ENCODE results near the gene TMEM52B.
"Not testable (repeated sequence)": the region's sequence is repeated elsewhere in the genome, so short reads cannot be mapped to it uniquely, and the experiment has no call there.

Gene TMEM52B

DNA sequence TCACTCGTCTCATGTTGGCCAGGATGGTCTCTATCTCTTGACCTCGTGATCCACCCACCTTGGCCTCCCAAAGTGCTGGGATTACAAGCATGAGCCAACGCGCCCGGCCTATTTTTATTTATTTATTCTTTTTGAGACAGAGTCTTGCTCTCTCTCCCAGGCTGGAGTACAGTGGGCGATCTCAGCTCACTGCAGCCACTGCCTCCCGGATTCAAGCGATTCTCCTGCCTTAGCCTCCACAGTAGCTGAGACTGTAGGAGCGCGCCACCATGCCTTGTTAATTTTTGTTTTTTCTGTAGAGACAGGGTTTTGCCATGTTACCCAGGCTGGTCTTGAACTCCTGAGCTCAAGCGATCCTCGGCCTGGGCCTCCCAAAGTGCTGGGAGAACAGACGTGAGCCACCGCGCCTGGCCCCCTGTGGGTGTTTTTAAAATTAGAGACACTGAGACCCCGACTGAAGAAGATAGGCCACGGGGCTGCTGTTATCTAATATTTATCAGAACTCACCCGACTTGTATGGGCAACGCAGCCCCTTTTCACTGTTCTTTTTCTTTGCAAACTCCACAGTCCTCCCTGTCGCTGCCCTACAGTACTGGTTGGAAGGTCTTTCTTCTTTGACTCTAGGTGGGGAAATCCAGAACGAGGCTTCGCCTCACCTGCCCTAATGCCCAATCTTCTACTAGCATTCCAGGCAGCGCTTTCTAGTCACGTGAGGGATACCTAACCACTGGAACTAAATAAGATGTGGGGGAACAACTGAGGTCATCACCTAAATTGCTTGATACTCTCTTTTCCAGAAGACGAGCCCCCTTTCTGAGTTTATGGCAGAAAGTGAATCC lies 32.5 kb downstream of the TMEM52B start:
- H3K9me3 Mint-ChIP-seq = no peaks in the 10 kb centered on the region
- peaks cover 29% of the 10 kb centered on the region for H3K4me1 Mint-ChIP-seq (ENCODE audit: low read depth)
- H3K4me3 Mint-ChIP-seq = no peak overlapping the region
- H3K36me3 Mint-ChIP-seq (ENCODE audit: low read depth) = no peaks in the 10 kb centered on the region
- no peak for DNase-seq (ENCODE audit: low spot score)
- peak overlapping the region; percentile 41 for H3K27ac Mint-ChIP-seq
- H3K27me3 Mint-ChIP-seq (ENCODE audit: low read depth) = peaks cover 23% of the 10 kb centered on the region

DNA sequence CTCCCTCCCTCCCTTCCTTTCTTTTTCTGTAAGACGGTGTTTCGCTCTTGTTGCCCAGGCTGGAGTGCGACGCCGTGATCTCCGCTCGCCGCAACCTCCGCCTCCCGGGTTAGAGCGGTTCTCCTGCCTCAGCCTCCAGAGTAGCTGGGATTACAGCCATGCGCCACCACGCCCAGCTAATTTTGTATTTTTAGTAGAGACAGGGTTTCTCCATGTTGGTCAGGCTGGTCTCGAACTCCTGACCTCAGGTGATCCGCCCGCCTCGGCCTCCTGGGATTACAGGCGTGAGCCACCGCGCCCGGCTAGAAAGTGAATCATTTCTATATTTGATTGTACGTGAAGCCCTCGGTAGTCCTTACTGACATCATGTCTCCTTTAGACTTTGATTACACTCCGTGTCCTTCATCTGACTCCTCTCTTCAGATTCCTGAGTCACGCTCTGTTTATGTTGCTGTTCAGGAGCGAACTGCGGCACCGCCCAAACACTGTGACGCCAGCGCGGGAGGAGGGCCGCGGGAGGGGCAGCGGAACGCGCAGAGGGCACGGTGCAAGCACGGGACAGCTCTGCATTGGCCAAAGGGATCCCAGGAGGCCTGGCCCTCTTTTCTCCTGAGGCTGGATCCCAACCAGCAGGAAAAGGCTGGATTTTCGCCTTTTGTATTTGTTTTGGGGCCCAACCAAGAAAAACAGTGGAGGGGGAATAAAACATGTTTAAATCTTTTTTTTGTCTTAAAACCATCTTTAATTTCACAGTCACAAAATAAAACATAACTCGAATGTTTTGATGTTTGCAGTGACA lies 33.3 kb downstream of the TMEM52B start:
- Mint-ChIP-seq H3K4me1 (ENCODE audit: low read depth) (peaks cover 29% of the 10 kb centered on the region), H3K4me3 (peak overlapping the region; percentile 94), H3K27ac (peak overlapping the region; percentile 95), H3K9me3 (no peaks in the 10 kb centered on the region), H3K36me3 (ENCODE audit: low read depth) (no peaks in the 10 kb centered on the region), H3K27me3 (ENCODE audit: low read depth) (peaks cover 19% of the 10 kb centered on the region)
- peak; percentile 85 for DNase-seq (ENCODE audit: low spot score)

DNA sequence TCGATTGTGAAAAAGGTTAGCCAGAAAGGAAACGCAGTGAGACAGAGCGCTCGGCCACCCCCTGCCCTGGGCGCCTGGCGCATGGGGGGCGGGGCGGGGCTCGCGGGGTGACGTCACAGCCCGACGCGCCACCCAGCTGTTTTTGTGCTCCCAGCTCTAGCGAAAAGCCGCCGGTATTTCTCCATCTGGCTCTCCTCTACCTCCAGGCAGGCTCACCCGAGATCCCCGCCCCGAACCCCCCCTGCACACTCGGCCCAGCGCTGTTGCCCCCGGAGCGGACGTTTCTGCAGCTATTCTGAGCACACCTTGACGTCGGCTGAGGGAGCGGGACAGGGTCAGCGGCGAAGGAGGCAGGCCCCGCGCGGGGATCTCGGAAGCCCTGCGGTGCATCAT lies 33.9 kb downstream of the TMEM52B start, which contains the start of gene GABARAPL1:
GABARAPL1 (plus strand) TSS at position 139 of the 393 bp plus-strand sequence; CDS start at position 392, 253 bp downstream.
- Mint-ChIP-seq H3K36me3 (ENCODE audit: low read depth) (no peaks in the 10 kb centered on the region), H3K27me3 (ENCODE audit: low read depth) (peaks cover 18% of the 10 kb centered on the region), H3K4me1 (ENCODE audit: low read depth) (peaks cover 29% of the 10 kb centered on the region), H3K4me3 (peak within 1 kb of the TSS; percentile 94), H3K27ac (peak within 1 kb of the TSS; percentile 95), H3K9me3 (no peaks in the 10 kb centered on the region)
- peak; percentile 65 for DNase-seq (ENCODE audit: low spot score)

DNA sequence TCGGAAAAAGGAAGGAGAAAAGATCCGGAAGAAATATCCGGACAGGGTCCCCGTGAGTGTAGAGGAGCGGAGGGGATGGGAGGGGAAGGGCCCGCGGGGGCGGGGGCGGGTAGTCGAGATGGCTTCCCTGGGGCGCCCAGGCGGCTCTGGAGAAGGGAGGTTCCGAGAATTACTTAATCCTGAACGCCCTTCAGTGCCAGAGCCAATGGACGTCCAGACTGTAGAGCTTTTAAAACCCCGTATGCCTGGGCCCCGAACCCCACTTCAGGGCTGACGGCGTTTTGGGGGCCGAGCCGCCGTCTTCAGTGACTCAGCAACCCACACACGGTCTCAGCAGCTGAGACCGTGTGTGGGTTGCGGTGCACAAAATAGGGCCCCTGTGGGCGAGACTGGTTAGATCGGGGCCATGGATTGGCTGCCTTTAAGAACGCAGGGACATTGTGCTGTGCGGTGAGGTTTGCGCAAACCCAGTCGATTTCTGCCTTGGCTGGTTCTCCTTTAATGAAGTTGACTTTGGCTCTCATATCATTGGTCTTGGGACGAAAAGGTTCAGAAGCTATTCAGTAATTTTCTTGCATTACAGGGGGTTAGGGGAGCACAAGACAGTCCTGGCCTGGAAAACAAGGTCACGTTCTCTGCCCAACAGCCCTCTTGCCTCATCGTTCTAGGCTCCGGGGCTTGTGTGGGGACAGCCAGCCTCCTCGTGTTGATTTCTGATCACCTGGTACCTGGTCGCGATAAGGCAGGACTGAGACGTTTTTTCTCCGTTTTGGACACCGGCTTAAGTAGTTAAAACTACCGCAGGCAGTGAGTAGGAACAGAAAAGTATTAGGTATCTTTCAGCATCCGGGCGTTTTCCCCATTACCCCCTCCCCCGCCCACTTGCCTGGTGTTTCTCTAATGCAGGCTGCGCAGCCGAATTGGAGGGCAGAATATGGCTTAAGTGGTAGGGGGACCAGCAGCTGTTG lies 34.6 kb downstream of the TMEM52B start:
- peaks cover 13% of the 10 kb centered on the region for H3K27me3 Mint-ChIP-seq (ENCODE audit: low read depth)
- peak overlapping the region; percentile 93 for H3K27ac Mint-ChIP-seq
- peaks cover 31% of the 10 kb centered on the region for H3K4me1 Mint-ChIP-seq (ENCODE audit: low read depth)
- H3K36me3 Mint-ChIP-seq (ENCODE audit: low read depth) = peaks cover 3% of the 10 kb centered on the region
- no peaks in the 10 kb centered on the region for H3K9me3 Mint-ChIP-seq
- peak; percentile 83 for DNase-seq (ENCODE audit: low spot score)
- peak overlapping the region; percentile 94 for H3K4me3 Mint-ChIP-seq

DNA sequence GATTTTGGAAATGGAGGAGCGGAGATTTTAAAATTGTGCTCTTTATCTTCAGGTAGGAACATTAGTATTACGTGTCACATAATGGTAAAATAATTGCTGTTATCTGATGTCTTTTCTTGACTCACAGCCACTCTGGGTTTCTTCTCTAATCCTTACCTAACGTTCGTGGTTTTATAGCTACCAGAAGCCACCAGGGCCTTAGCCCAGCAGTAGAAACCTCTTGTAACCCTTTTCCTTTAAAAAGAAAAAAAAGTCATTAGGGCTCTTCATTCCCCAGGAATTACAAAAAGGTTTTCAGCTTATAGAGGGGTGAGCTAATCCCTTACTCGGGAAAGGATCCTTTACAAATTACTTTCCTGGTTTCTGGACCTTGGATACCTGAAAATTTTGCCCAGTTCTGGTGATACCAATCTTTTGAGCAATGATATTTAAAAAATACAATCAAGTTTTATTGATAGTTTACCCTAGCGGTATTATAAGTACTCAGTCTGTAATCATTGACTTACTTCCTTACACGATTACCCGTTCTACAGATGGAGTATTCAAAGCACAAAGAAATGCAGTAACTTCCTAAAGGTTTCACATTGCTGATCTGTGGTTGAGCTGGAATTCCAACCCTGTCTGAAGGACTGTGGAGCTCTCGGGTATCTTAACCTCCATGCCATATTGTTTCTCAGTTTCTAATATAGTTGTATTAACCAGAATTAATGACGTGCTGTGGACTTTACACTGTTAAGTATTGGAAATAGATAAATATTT lies 35.5 kb downstream of the TMEM52B start:
- peaks cover 3% of the 10 kb centered on the region for H3K36me3 Mint-ChIP-seq (ENCODE audit: low read depth)
- no peak for DNase-seq (ENCODE audit: low spot score)
- H3K9me3 Mint-ChIP-seq = no peaks in the 10 kb centered on the region
- peaks cover 31% of the 10 kb centered on the region for H3K4me1 Mint-ChIP-seq (ENCODE audit: low read depth)
- H3K4me3 Mint-ChIP-seq = peak overlapping the region; percentile 94
- peaks cover 11% of the 10 kb centered on the region for H3K27me3 Mint-ChIP-seq (ENCODE audit: low read depth)
- peak overlapping the region; percentile 92 for H3K27ac Mint-ChIP-seq

DNA sequence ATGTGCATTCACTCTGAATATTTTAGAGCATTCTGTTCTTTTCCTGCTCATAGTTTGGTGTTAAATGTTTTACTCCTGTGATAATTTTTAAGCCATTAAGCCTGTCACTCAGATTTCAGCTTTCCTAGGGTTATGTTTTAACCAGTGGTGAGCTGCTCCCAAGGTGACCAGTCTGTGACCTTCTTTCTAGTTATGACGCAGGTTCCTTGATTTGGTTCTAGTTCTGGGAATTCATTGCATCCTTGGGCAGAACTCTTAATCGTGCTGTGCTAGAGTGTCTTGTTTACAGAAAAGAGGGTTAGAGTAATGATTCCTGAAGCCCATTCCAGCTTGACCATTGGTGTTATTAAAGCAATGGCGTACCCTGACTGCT lies 36.0 kb downstream of the TMEM52B start:
- H3K27ac Mint-ChIP-seq = no peak overlapping the region
- no peaks in the 10 kb centered on the region for H3K9me3 Mint-ChIP-seq
- DNase-seq (ENCODE audit: low spot score) = no peak
- peaks cover 31% of the 10 kb centered on the region for H3K4me1 Mint-ChIP-seq (ENCODE audit: low read depth)
- H3K4me3 Mint-ChIP-seq = peak overlapping the region; percentile 94
- H3K36me3 Mint-ChIP-seq (ENCODE audit: low read depth) = peaks cover 3% of the 10 kb centered on the region
- H3K27me3 Mint-ChIP-seq (ENCODE audit: low read depth) = peaks cover 11% of the 10 kb centered on the region

DNA sequence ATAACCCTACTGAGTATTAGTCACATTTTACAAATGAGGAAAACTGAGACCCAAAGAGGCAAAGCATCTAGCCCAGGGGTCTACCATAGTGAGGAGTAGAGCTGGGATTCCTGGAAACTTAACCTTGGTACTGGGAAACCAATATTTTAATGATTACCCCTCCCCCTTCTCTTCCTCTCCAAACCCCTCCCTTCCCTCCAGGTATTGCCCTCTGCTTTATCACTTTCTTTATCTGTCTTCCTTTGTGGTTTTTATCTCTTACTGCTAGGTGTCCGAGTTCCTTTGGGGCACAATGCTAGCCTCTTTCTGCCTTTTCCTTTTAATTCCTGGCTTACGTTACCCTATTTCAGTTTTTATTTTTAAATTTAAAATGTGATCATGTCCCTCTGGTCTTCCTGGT lies 36.6 kb downstream of the TMEM52B start:
- DNase-seq (ENCODE audit: low spot score) = no peak
- H3K27me3 Mint-ChIP-seq (ENCODE audit: low read depth) = peaks cover 11% of the 10 kb centered on the region
- H3K4me1 Mint-ChIP-seq (ENCODE audit: low read depth) = peaks cover 31% of the 10 kb centered on the region
- peaks cover 5% of the 10 kb centered on the region for H3K36me3 Mint-ChIP-seq (ENCODE audit: low read depth)
- H3K4me3 Mint-ChIP-seq = peak overlapping the region; percentile 94
- H3K9me3 Mint-ChIP-seq = no peaks in the 10 kb centered on the region
- no peak overlapping the region for H3K27ac Mint-ChIP-seq

DNA sequence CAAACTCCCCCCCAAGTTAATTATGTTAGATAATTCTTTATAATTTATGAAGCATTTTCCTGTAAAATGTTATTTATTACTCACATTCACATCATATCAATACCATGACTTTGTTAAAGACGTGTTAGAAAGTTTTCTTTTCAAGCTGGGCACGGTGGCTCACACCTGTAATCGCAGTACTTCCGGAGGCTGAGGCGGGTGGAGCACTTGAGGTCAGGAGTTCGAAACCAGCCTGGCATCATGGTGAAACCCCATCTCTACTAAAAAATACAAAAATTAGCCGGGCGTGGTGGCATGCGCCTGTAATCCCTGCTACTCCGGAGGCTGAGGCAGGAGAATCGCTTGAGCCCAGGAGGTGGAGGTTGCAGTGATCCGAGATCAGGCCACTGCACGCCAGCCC lies 37.1 kb downstream of the TMEM52B start:
- H3K36me3 Mint-ChIP-seq (ENCODE audit: low read depth); H3K27ac Mint-ChIP-seq; DNase-seq (ENCODE audit: low spot score); H3K4me3 Mint-ChIP-seq; H3K9me3 Mint-ChIP-seq: not testable (repeated sequence)
- peaks cover 31% of the 10 kb centered on the region for H3K4me1 Mint-ChIP-seq (ENCODE audit: low read depth)
- H3K27me3 Mint-ChIP-seq (ENCODE audit: low read depth) = peaks cover 11% of the 10 kb centered on the region

DNA sequence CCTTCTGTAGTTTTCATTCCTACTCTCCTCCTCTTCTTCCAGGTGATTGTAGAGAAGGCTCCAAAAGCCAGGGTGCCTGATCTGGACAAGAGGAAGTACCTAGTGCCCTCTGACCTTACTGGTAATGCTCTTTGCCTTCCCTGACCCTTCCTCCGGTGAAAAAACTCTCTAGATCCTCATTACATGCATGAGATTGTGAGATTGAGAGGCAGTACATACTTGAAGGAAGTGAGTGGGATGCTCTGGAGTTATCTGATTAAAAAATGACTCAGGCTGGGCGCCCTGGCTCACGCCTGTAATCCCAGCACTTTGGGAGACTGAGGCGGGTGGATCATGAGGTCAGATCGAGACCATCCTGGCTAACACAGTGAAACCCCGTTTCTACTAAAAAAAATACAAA lies 39.2 kb downstream of the TMEM52B start:
- Mint-ChIP-seq H3K4me3 (no peak overlapping the region), H3K27ac (no peak overlapping the region), H3K9me3 (no peaks in the 10 kb centered on the region), H3K36me3 (ENCODE audit: low read depth) (peaks cover 14% of the 10 kb centered on the region), H3K4me1 (ENCODE audit: low read depth) (peaks cover 25% of the 10 kb centered on the region), H3K27me3 (ENCODE audit: low read depth) (peaks cover 11% of the 10 kb centered on the region)
- DNase-seq (ENCODE audit: low spot score) = no peak

DNA sequence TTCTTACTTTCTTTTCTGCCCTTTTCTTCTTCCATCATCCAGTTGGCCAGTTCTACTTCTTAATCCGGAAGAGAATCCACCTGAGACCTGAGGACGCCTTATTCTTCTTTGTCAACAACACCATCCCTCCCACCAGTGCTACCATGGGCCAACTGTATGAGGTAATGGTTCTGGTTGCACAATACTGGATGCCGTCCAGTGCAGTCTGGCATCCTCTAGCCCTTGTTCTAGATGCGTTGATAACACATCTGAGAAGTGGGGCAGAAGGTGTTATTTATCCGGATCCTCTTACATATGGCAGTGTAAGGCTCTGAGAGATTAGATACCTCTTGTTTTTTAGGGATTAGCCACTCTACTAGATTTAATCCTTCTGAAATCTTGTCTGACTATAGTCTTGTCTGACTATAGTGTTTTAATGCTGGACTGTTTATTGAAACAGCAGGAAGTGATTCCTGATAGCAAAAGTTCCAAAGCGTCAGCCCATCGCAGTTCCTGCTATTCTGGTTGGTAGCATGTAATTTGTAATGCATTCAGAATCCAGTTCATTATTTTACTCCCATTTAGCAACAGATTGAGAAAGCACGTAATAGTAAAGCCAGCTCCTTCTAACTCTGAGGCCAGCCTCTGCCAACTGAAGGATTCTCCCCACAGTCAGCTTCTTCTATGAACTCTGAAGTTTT lies 41.7 kb downstream of the TMEM52B start:
- DNase-seq (ENCODE audit: low spot score) = no peak
- peaks cover 16% of the 10 kb centered on the region for H3K36me3 Mint-ChIP-seq (ENCODE audit: low read depth)
- H3K4me3 Mint-ChIP-seq = no peak overlapping the region
- H3K27ac Mint-ChIP-seq = no peak overlapping the region
- H3K4me1 Mint-ChIP-seq (ENCODE audit: low read depth) = peaks cover 5% of the 10 kb centered on the region
- peaks cover 1% of the 10 kb centered on the region for H3K27me3 Mint-ChIP-seq (ENCODE audit: low read depth)
- H3K9me3 Mint-ChIP-seq = no peaks in the 10 kb centered on the region

DNA sequence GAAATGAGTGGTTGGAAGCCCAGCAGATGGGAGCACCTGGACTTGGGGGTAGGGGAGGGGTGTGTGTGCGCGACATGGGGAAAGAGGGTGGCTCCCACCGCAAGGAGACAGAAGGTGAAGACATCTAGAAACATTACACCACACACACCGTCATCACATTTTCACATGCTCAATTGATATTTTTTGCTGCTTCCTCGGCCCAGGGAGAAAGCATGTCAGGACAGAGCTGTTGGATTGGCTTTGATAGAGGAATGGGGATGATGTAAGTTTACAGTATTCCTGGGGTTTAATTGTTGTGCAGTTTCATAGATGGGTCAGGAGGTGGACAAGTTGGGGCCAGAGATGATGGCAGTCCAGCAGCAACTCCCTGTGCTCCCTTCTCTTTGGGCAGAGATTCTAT lies 43.0 kb downstream of the TMEM52B start:
- H3K4me3 Mint-ChIP-seq = no peak overlapping the region
- H3K27me3 Mint-ChIP-seq (ENCODE audit: low read depth) = peaks cover 2% of the 10 kb centered on the region
- H3K9me3 Mint-ChIP-seq = no peaks in the 10 kb centered on the region
- H3K4me1 Mint-ChIP-seq (ENCODE audit: low read depth) = peaks cover 4% of the 10 kb centered on the region
- H3K36me3 Mint-ChIP-seq (ENCODE audit: low read depth) = peaks cover 16% of the 10 kb centered on the region
- no peak for DNase-seq (ENCODE audit: low spot score)
- no peak overlapping the region for H3K27ac Mint-ChIP-seq

DNA sequence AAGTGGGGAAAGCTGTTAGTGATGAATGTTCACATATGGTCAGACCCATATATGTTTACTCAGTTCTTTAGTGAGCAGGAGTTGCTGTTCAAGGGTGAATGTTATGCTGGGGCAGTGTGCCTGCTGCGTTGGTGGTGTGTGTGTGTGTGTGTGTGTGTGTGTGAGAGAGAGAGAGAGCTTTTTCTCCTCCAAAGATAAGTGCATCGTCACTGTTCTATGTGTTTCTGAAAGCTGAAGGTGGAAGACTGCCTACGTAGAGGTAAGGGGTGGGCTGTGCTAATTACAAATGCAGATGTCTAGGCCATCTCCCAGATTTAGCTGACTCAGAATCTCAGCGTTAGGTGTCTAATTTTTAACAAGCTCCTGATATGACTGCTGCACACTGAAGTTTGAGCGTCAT lies 44.4 kb downstream of the TMEM52B start:
- H3K27ac Mint-ChIP-seq = no peak overlapping the region
- no peaks in the 10 kb centered on the region for H3K9me3 Mint-ChIP-seq
- H3K4me3 Mint-ChIP-seq = no peak overlapping the region
- H3K27me3 Mint-ChIP-seq (ENCODE audit: low read depth) = peaks cover 4% of the 10 kb centered on the region
- peaks cover 3% of the 10 kb centered on the region for H3K4me1 Mint-ChIP-seq (ENCODE audit: low read depth)
- peaks cover 14% of the 10 kb centered on the region for H3K36me3 Mint-ChIP-seq (ENCODE audit: low read depth)
- DNase-seq (ENCODE audit: low spot score) = no peak
